Smooth muscle cell (in vitro differentiated cells): Measurements from ENCODE around the gene FMN1. TPM values are rescaled to one million over a fixed set of nuclear protein-coding genes. Genes with fewer than 3 reads are reported as not detected.

Experiments
- DNase-seq: peaks from one replicate; lab custom pipeline; 2025; ENCODE audit not compliant: unreplicated experiment; lab: John Stamatoyannopoulos, UW
- H2AFZ ChIP-seq: fragments of 200-600 bp; sonication (generic); 2 replicates; pipeline ENCODE4 v1.6.0; 2016; ENCODE audit warnings: antibody characterized with exemption, low read depth, mild to moderate bottlenecking
- H3F3A ChIP-seq: fragments of 200-600 bp; sonication (generic); 2 replicates; pipeline ENCODE4 v1.6.0; 2017; ENCODE audit warnings: antibody characterized with exemption, low read depth
- H3K27ac ChIP-seq: fragments of 200-600 bp; sonication (generic); 2 replicates; pipeline ENCODE4 v1.5.1; 2016; ENCODE audit warnings: low read depth, mild to moderate bottlenecking
- H3K27me3 ChIP-seq: fragments of 200-600 bp; sonication (generic); 2 replicates; pipeline ENCODE4 v1.6.1; 2016; ENCODE audit warnings: low read depth, mild to moderate bottlenecking
- H3K36me3 ChIP-seq: fragments of 200-600 bp; sonication (generic); 2 replicates; pipeline ENCODE4 v1.5.1; 2016; ENCODE audit warnings: low read depth
- H3K4me1 ChIP-seq: fragments of 200-600 bp; sonication (generic); 2 replicates; pipeline ENCODE4 v1.5.1; 2016; ENCODE audit warnings: low read depth
- H3K4me2 ChIP-seq: fragments of 200-600 bp; sonication (generic); 2 replicates; pipeline ENCODE4 v1.6.0; 2016; ENCODE audit warnings: mild to moderate bottlenecking
- H3K4me3 ChIP-seq: fragments of 200-600 bp; sonication (generic); 2 replicates; pipeline ENCODE4 v1.5.1; 2016; ENCODE audit warnings: mild to moderate bottlenecking
- H3K79me2 ChIP-seq: fragments of 200-600 bp; sonication (generic); 2 replicates; pipeline ENCODE4 v1.6.0; 2016; ENCODE audit warnings: low read depth, mild to moderate bottlenecking
- H3K9ac ChIP-seq: fragments of 200-600 bp; sonication (generic); 2 replicates; pipeline ENCODE4 v1.6.0; 2016; ENCODE audit warnings: low read depth
- H3K9me3 ChIP-seq: fragments of 200-600 bp; sonication (generic); replicated peaks from 2 replicates; pipeline ENCODE4 v1.5.1; 2016; ENCODE audit warnings: low read depth
- H4K20me1 ChIP-seq: fragments of 200-600 bp; sonication (generic); 2 replicates; pipeline ENCODE4 v1.6.0; 2016; ENCODE audit warnings: low read depth
- WGBS: methylation state at CpG from one replicate; pipeline ENCODE4 v1.1.7; 2016; ENCODE audit warnings: low lambda C conversion rate; 5-methylcytosine and 5-hydroxymethylcytosine counted together
- polyA plus RNA-seq: library from polyadenylated mRNA; unstranded; fragments of >200 nt; fragmentation: Nextera tagmentation; extraction: Ambion mirVana; gene quantifications from 2 replicates; pipeline ENCODE4 v1.2.1, GENCODE V29; 2016
- total RNA-seq: library from RNA; depleted of rRNA; stranded (reverse); fragments of >200 nt; gene quantifications from 2 replicates; pipeline ENCODE4 v1.2.3, GENCODE V29; 2014
- TF ChIP-seq, protein P1 (sequence below): fragments of 200-600 bp; sonication (generic); IDR thresholded peaks from 2 replicates; pipeline ENCODE4 v1.5.1; 2017; ENCODE audit warnings: borderline replicate concordance, mild to moderate bottlenecking, antibody characterized with exemption; ENCODE audit not compliant: insufficient read depth, poor library complexity, severe bottlenecking

FMN1 gene
- total and polyA plus RNA-seq, 2 experiments from 2014 or later: 0.08 to 4.0 TPM

DNA sequence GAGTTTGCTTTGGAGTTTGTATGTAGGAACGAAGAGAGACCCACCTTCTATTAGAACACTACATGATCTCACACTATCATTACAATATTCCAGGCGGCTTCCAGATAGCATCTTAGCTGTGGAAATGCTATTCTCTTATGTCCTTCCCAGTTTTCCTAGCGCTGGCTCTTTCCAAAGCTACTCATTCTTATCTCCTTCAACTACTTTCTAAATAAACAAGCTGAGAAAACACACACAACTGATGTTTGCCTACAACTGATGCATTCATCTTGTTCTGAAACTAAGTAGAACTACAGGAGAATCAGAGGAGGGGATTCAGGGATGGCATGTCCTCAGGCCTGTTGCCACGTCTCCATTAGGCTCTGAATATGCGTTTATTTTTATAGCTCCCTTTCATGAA lies 367.8 kb downstream of the FMN1 start:
- Histone ChIP-seq H3K9me3 (no peaks in the 10 kb centered on the region), H3K4me2 (no peak overlapping the region), H3K36me3 (no peaks in the 10 kb centered on the region), H3K4me3 (no peak overlapping the region), H3F3A (no peaks in the 10 kb centered on the region), H3K27ac (no peak overlapping the region), H2AFZ (no peak overlapping the region), H3K9ac (no peak overlapping the region), H3K4me1 (no peaks in the 10 kb centered on the region), H3K27me3 (no peaks in the 10 kb centered on the region), H4K20me1 (no peaks in the 10 kb centered on the region), H3K79me2 (no peaks in the 10 kb centered on the region)
- DNase-seq: no peak
- 88% methylated on average over 5 of the region's 5 CpGs for WGBS
- TF ChIP-seq, protein P1, sequence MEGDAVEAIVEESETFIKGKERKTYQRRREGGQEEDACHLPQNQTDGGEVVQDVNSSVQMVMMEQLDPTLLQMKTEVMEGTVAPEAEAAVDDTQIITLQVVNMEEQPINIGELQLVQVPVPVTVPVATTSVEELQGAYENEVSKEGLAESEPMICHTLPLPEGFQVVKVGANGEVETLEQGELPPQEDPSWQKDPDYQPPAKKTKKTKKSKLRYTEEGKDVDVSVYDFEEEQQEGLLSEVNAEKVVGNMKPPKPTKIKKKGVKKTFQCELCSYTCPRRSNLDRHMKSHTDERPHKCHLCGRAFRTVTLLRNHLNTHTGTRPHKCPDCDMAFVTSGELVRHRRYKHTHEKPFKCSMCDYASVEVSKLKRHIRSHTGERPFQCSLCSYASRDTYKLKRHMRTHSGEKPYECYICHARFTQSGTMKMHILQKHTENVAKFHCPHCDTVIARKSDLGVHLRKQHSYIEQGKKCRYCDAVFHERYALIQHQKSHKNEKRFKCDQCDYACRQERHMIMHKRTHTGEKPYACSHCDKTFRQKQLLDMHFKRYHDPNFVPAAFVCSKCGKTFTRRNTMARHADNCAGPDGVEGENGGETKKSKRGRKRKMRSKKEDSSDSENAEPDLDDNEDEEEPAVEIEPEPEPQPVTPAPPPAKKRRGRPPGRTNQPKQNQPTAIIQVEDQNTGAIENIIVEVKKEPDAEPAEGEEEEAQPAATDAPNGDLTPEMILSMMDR: no peak

DNA sequence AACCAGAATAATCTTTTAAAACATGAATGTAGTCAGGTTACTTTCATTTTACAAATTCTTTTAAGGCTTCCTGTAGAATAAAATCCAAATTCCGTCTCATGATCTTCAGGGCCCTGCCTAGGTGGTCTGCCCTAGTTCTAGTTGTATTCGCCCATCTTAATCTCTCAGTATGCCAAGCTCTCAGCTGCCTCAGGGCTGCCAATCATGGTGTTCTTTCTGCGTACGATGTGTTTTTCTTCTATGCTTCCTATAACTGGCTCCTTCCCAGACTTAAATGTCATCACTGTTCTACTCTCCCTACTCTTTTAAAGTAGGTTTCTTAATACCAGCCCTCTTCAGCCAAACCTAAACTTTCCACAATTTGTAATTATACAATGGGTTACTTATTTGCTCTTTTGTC lies 369.3 kb downstream of the FMN1 start:
- 96% methylated on average over 4 of the region's 4 CpGs for WGBS
- Histone ChIP-seq H4K20me1 (no peaks in the 10 kb centered on the region), H3F3A (no peaks in the 10 kb centered on the region), H3K27ac (peak overlapping the region; percentile 78), H3K4me3 (no peak overlapping the region), H3K4me1 (no peaks in the 10 kb centered on the region), H3K27me3 (no peaks in the 10 kb centered on the region), H3K9ac (no peak overlapping the region), H3K4me2 (peak overlapping the region; percentile 25), H3K9me3 (no peaks in the 10 kb centered on the region), H2AFZ (no peak overlapping the region), H3K36me3 (no peaks in the 10 kb centered on the region), H3K79me2 (no peaks in the 10 kb centered on the region)
- DNase-seq: no peak
- TF ChIP-seq, protein P1: no peak

DNA sequence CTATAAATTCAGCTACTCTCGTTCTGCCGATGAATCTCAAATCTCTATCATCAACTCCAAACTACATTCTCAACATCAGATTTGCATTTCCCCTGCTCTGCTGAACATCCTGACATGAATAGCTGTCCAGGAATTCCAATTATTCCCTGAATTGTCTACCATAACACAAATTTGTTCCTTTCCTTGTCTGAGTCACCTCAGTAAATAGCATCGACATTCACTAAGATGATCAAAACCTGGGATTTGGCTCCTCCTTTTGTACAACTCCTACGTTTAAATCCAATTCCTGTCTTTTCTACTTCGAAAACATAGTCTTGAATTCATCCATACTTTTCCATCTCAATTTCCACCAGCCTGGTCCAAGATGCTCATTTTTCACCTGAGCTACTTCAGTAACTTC lies 369.7 kb downstream of the FMN1 start:
- H3K4me1 ChIP-seq: no peaks in the 10 kb centered on the region
- H3K27ac ChIP-seq: peak overlapping the region; percentile 78
- no peaks in the 10 kb centered on the region for H4K20me1 ChIP-seq
- peak overlapping the region; percentile 25 for H3K4me2 ChIP-seq
- no peak for DNase-seq
- H3K9ac ChIP-seq: peak overlapping the region; percentile 39
- no peaks in the 10 kb centered on the region for H3K27me3 ChIP-seq
- no peaks in the 10 kb centered on the region for H3F3A ChIP-seq
- 28% methylated on average over 5 of the region's 5 CpGs for WGBS
- no peak overlapping the region for H3K4me3 ChIP-seq
- TF ChIP-seq, protein P1: no peak
- H2AFZ ChIP-seq: no peak overlapping the region
- no peaks in the 10 kb centered on the region for H3K79me2 ChIP-seq
- H3K9me3 ChIP-seq: no peaks in the 10 kb centered on the region
- no peaks in the 10 kb centered on the region for H3K36me3 ChIP-seq

DNA sequence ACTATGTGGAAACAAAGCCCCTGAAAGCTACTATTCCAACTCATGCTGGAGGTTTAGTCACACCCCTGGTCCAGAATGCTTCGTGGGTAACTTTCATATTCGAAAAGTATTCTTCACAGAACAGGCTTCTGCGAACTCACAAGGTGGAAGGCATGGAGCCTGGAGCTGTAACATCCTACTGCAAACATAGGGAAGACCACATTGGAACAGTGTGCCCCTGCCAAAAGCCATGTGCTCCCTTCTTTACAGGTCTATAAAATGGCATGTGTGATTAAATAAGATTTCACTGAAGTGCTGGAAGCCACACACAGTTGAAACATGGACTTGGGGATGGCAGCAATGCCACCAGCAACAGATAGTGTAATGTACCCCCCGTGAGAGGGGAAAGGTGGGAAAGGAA lies 370.8 kb downstream of the FMN1 start:
- H3K9me3 ChIP-seq: no peaks in the 10 kb centered on the region
- no peak overlapping the region for H2AFZ ChIP-seq
- H3K4me2 ChIP-seq: no peak overlapping the region
- no peaks in the 10 kb centered on the region for H3K4me1 ChIP-seq
- H4K20me1 ChIP-seq: no peaks in the 10 kb centered on the region
- DNase-seq: no peak
- H3K79me2 ChIP-seq: no peaks in the 10 kb centered on the region
- H3K9ac ChIP-seq: no peak overlapping the region
- TF ChIP-seq, protein P1: no peak
- no peaks in the 10 kb centered on the region for H3F3A ChIP-seq
- H3K27ac ChIP-seq: peak overlapping the region; percentile 78
- 91% methylated on average over 4 of the region's 4 CpGs for WGBS
- no peaks in the 10 kb centered on the region for H3K36me3 ChIP-seq
- H3K4me3 ChIP-seq: no peak overlapping the region
- no peaks in the 10 kb centered on the region for H3K27me3 ChIP-seq
